ENCODE measurements around the gene VWA5B2. TPM values are rescaled to one million over a fixed set of nuclear protein-coding genes. Genes with fewer than 3 reads are reported as not detected.

VWA5B2 gene
- total RNA-seq, 4 donors from 2014 or later = 0.95 to 5.0 (median 1.4) TPM; not detected in 1

DNA sequence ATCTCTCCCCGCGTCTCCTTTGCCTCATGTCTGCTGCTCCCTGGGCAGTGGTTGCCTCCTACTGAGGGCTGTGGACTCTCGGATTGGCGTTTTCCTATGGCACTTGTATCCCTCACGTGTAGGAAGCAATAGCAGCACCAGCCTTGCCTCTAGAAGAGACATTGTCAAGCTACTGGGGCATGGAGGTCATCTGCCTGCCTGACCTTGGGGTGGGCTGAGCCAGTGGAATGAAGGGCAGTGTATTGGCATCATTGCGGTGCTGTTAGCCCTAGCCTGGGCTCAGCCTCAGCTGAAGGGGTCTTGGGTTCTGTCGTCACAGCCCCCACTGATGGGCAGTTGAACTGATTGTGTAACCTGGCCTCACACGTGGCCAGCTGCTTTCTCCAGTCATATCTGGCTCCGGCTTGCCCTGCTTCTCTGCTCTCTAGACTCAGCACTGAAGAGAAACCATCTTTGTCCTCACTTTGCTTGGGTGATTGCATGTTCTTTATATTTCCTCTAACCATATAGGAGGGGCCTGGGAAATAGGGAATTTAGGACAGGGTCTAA is 35.3 kb upstream of the VWA5B2 start:
- 88% methylated on average over 9 of the region's 9 CpGs; no CpG with 5 or more reads in 1 of the 2 donors for WGBS, 2 donors (ENCODE audit: low coverage in 1 of 2)
- intact Hi-C loops (cut with DNase I; ENCODE audit: low total_unique reads) (no loop called here), in situ Hi-C loops (cut with MboI; ENCODE audit: low pct_ligation_motif_present in 1 of 4, low pct_unique_long_range_greater_than_20kb in 1 of 4, low sequenced_read_pairs in 3 of 4) (no loop called here)
- Histone ChIP-seq H3K4me3 (no peak overlapping the region), H3K9me3 (no peaks in the 10 kb centered on the region), H3K4me1 (no peaks in the 10 kb centered on the region), H3K36me3 (peaks cover 0 to 63% (median 28%) of the 10 kb centered on the region in 4 donors), H3K27me3 (no peaks in the 10 kb centered on the region), H3K27ac (no peak overlapping the region)
- no peak for DNase-seq
- TF ChIP-seq POLR2AphosphoS5 (IDR thresholded peaks at IDR 0.05) (no peak), EP300 (IDR thresholded peaks at IDR 0.05; ENCODE audit: low read depth) (no peak)

DNA sequence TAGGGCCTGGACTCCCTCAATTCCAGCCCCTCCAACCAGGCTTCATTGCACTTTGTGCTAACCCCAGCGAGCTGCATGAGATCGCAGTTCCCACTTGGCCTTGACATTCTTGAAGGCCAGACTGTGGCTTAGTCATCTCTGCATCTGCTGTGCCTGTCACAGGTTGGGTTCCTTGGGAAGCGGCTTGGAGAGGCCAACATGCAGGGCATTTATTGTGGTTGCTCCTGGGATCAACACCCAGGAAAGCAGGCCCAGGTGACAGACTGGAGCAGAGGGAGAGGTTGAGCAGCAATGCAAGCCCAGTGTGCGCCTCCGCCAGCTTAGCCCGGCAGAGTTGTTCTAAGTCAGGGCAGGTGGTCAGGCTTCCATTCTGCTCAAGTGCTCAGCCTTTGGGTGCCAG is 32.8 kb upstream of the VWA5B2 start:
- H3K27me3 ChIP-seq = no peaks in the 10 kb centered on the region
- no peak overlapping the region for H3K27ac ChIP-seq
- no peak for DNase-seq
- TF ChIP-seq EP300 (IDR thresholded peaks at IDR 0.05; ENCODE audit: low read depth) = no peak
- TF ChIP-seq, protein P1, sequence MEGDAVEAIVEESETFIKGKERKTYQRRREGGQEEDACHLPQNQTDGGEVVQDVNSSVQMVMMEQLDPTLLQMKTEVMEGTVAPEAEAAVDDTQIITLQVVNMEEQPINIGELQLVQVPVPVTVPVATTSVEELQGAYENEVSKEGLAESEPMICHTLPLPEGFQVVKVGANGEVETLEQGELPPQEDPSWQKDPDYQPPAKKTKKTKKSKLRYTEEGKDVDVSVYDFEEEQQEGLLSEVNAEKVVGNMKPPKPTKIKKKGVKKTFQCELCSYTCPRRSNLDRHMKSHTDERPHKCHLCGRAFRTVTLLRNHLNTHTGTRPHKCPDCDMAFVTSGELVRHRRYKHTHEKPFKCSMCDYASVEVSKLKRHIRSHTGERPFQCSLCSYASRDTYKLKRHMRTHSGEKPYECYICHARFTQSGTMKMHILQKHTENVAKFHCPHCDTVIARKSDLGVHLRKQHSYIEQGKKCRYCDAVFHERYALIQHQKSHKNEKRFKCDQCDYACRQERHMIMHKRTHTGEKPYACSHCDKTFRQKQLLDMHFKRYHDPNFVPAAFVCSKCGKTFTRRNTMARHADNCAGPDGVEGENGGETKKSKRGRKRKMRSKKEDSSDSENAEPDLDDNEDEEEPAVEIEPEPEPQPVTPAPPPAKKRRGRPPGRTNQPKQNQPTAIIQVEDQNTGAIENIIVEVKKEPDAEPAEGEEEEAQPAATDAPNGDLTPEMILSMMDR (IDR thresholded peaks at IDR 0.05) = no peak
- TF ChIP-seq POLR2A (IDR thresholded peaks at IDR 0.05) = no peak
- no peak overlapping the region for H3K4me3 ChIP-seq
- in situ Hi-C loops (cut with MboI; ENCODE audit: low pct_ligation_motif_present in 1 of 4, low pct_unique_long_range_greater_than_20kb in 1 of 4, low sequenced_read_pairs in 3 of 4) (no loop called here), intact Hi-C loops (cut with DNase I; ENCODE audit: low total_unique reads) (no loop called here)
- no peaks in the 10 kb centered on the region for H3K9me3 ChIP-seq
- no peaks in the 10 kb centered on the region for H3K4me1 ChIP-seq
- WGBS, 2 donors (ENCODE audit: low coverage in 1 of 2) = 97% methylated on average over 6 of the region's 6 CpGs; no CpG with 5 or more reads in 1 of the 2 donors
- peaks cover 0 to 38% (median 17%) of the 10 kb centered on the region in 4 donors for H3K36me3 ChIP-seq

DNA sequence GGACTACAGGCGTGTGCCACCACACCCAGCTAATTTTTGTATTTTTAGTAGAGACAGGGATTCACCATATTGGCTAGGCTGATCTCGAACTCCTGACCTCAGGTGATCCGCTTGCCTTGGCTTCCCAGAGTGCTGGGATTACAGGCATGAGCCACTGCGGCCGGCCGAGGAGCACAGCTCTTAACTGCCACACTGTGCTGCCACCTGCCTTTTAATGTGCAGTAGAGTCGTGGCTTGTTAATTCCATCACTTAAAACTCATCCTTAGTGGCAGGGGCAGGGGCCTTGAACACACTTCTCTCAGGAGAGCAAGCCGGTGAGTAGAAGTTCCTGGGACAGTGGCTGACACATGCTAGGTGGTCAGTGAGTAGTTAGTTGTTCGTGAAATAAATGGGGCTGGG is 30.9 kb upstream of the VWA5B2 start:
- TF ChIP-seq EP300 (IDR thresholded peaks at IDR 0.05; ENCODE audit: low read depth) = no peak
- no peak for TF ChIP-seq POLR2AphosphoS5 (IDR thresholded peaks at IDR 0.05)
- TF ChIP-seq, protein P1 (IDR thresholded peaks at IDR 0.05) = no peak
- no peak for TF ChIP-seq POLR2A (IDR thresholded peaks at IDR 0.05)
- no peaks in the 10 kb centered on the region for H3K9me3 ChIP-seq
- no peaks in the 10 kb centered on the region for H3K4me1 ChIP-seq
- intact Hi-C loops (cut with DNase I; ENCODE audit: low total_unique reads) (no loop called here), in situ Hi-C loops (cut with MboI; ENCODE audit: low pct_ligation_motif_present in 1 of 4, low pct_unique_long_range_greater_than_20kb in 1 of 4, low sequenced_read_pairs in 3 of 4) (no loop called here)
- H3K27me3 ChIP-seq = no peaks in the 10 kb centered on the region
- H3K4me3 ChIP-seq = no peak overlapping the region
- H3K36me3 ChIP-seq = peaks cover 0 to 18% (median 7%) of the 10 kb centered on the region in 4 donors
- no peak overlapping the region for H3K27ac ChIP-seq
- 86 to 100% methylated on average over 1 to 9 of the region's 9 CpGs for WGBS, 2 donors (ENCODE audit: low coverage in 1 of 2)
- no peak for DNase-seq

DNA sequence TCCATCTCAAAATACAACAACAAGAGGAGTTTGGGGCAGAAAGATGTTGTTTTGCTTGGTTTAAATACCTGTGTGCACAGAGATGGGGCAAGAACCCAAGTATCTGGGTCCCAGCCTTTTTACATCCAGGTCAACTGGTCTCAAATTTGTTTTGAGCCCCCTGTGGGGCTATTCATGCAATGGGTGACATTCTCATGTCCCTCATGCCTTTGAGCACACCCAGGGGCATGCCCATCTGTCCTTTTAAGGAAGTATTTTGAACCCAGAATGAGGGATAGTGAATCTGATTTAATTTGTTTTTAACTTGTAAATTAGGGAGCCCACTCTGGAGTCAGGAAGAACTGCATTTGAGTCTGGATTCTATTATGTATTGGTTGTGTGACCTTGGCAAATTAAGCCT is 28.6 kb upstream of the VWA5B2 start:
- Histone ChIP-seq H3K4me1 (no peaks in the 10 kb centered on the region), H3K4me3 (no peak overlapping the region), H3K27me3 (no peaks in the 10 kb centered on the region), H3K27ac (no peak overlapping the region), H3K9me3 (no peaks in the 10 kb centered on the region), H3K36me3 (no peaks in the 10 kb centered on the region)
- in situ Hi-C loops (cut with MboI; ENCODE audit: low pct_ligation_motif_present in 1 of 4, low pct_unique_long_range_greater_than_20kb in 1 of 4, low sequenced_read_pairs in 3 of 4) = no loop called here
- no peak for DNase-seq
- TF ChIP-seq POLR2AphosphoS5 (IDR thresholded peaks at IDR 0.05) (no peak), EP300 (IDR thresholded peaks at IDR 0.05; ENCODE audit: low read depth) (no peak), POLR2A (IDR thresholded peaks at IDR 0.05) (no peak)
- TF ChIP-seq, protein P1 (IDR thresholded peaks at IDR 0.05) = no peak
- intact Hi-C loops (cut with DNase I; ENCODE audit: low total_unique reads) = no loop called here

DNA sequence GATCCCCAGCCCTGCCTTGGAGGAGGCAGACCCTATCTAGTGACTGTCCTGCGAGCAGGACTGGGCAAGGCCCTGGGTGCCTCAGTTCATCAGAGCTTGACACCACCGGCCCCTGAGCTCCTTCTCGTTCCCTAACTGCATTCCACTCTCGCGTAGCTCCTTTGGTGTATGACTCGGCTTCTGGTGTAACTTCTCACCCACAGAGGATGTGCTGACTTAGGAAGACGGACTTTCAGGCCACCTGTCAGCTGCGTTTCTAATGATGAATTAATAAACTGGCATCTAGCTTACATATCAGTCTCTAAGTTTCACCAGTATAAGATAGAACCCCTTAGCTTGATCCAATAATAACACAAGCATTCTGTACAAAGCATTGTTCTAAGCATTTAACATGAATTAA is 25.9 kb upstream of the VWA5B2 start:
- Histone ChIP-seq H3K27me3 (peaks cover 16% of the 10 kb centered on the region), H3K9me3 (no peaks in the 10 kb centered on the region), H3K36me3 (no peaks in the 10 kb centered on the region), H3K27ac (no peak overlapping the region), H3K4me1 (no peaks in the 10 kb centered on the region), H3K4me3 (no peak overlapping the region)
- 86 to 88% methylated on average over 7 to 8 of the region's 8 CpGs for WGBS, 2 donors (ENCODE audit: low coverage in 1 of 2)
- no peak for TF ChIP-seq EP300 (IDR thresholded peaks at IDR 0.05; ENCODE audit: low read depth)
- no peak for TF ChIP-seq POLR2A (IDR thresholded peaks at IDR 0.05)
- no peak for TF ChIP-seq POLR2AphosphoS5 (IDR thresholded peaks at IDR 0.05)
- DNase-seq = no peak
- in situ Hi-C loops (cut with MboI; ENCODE audit: low pct_ligation_motif_present in 1 of 4, low pct_unique_long_range_greater_than_20kb in 1 of 4, low sequenced_read_pairs in 3 of 4) (no loop called here), intact Hi-C loops (cut with DNase I; ENCODE audit: low total_unique reads) (no loop called here)
